Peyer's patch (tissue), 4 donors: ENCODE measurements around the gene SPEF2. TPM values are rescaled to one million over a fixed set of nuclear protein-coding genes. Genes with fewer than 3 reads are reported as not detected.

Experiments used
- DNase-seq, 3 donors: peaks; one replicate each; pipeline ENCODE4 v3.0.0-alpha.2; 2017 to 2019
- H3K27ac ChIP-seq, 4 donors: fragments of 200-600 bp; sonication (generic); one replicate each; pipeline ENCODE4 v1.5.1; 2016 to 2019
- H3K27me3 ChIP-seq, 2 donors: fragments of 200-600 bp; sonication (generic); one replicate each; pipeline ENCODE4 v1.5.1; 2019
- H3K36me3 ChIP-seq, 3 donors: fragments of 200-600 bp; sonication (generic); one replicate each; pipeline ENCODE4 v1.5.1; 2016 to 2019
- H3K4me1 ChIP-seq, 4 donors: fragments of 200-600 bp; sonication (generic); one replicate each; pipeline ENCODE4 v1.5.1; 2016 to 2019
- H3K4me3 ChIP-seq, 4 donors: fragments of 200-600 bp; sonication (generic); 1 replicate in 3 of 4; 2 replicates in 1 of 4; pipeline ENCODE4 v1.5.1; 2016 to 2019; ENCODE audit warnings: mild to moderate bottlenecking in 1 of 4
- H3K9me3 ChIP-seq, 4 donors: fragments of 200-600 bp; sonication (generic); one replicate each; pipeline ENCODE4 v1.5.1; 2016 to 2019; ENCODE audit warnings: mild to moderate bottlenecking in 1 of 4
- CTCF ChIP-seq, 6 experiments: fragments of 450-650 bp in 4 of 6; fragments of 200-600 bp in 2 of 6; sonication (generic) in 1 of 6; IDR thresholded peaks; one replicate each; pipeline ENCODE4 v1.5.1; 2017 to 2019; ENCODE audit warnings: antibody characterized with exemption in 6 of 6, mild to moderate bottlenecking in 3 of 6, moderate library complexity in 1 of 6
- POLR2A ChIP-seq, 2 donors: fragments of 450-650 bp; IDR thresholded peaks; one replicate each; pipeline ENCODE4 v1.5.1; 2017; ENCODE audit warnings: antibody characterized with exemption in 2 of 2, mild to moderate bottlenecking in 2 of 2, moderate library complexity in 2 of 2
- total RNA-seq, 4 donors: library from RNA; depleted of rRNA; stranded (reverse); fragments of >200 nt; gene quantifications; one replicate each; pipeline ENCODE4 v1.1.0, GENCODE V29; 2016

The SPEF2 gene
- total RNA-seq, 4 donors from 2014 or later = 2.5 to 8.8 (median 5.1) TPM

- no peak for TF ChIP-seq POLR2A (IDR thresholded peaks at IDR 0.05)
- TF ChIP-seq CTCF (IDR thresholded peaks at IDR 0.05) = no peak
- no peaks in the 10 kb centered on the region for H3K36me3 ChIP-seq
- DNase-seq = no peak
- H3K9me3 ChIP-seq = no peaks in the 10 kb centered on the region
- peaks cover 0 to 6% (median 0%) of the 10 kb centered on the region in 4 donors for H3K4me1 ChIP-seq
- no peak overlapping the region for H3K27ac ChIP-seq
- no peak overlapping the region for H3K4me3 ChIP-seq
- H3K27me3 ChIP-seq = no peaks in the 10 kb centered on the region
Observed at GRCh38 chr5:35622974-35623373, 5.3 kb downstream of the SPEF2 start.

GRCh38 chr5:35623991-35624390 is 6.3 kb downstream of the SPEF2 start:
- Histone ChIP-seq H3K36me3 (no peaks in the 10 kb centered on the region), H3K27ac (no peak overlapping the region), H3K9me3 (no peaks in the 10 kb centered on the region), H3K4me1 (no peaks in the 10 kb centered on the region), H3K4me3 (no peak overlapping the region), H3K27me3 (no peaks in the 10 kb centered on the region)
- DNase-seq = no peak
- TF ChIP-seq CTCF (IDR thresholded peaks at IDR 0.05) (no peak), POLR2A (IDR thresholded peaks at IDR 0.05) (no peak)

- H3K4me1 ChIP-seq = no peaks in the 10 kb centered on the region
- no peak overlapping the region for H3K4me3 ChIP-seq
- H3K9me3 ChIP-seq = no peaks in the 10 kb centered on the region
- TF ChIP-seq POLR2A (IDR thresholded peaks at IDR 0.05) (no peak), CTCF (IDR thresholded peaks at IDR 0.05) (no peak)
- no peaks in the 10 kb centered on the region for H3K27me3 ChIP-seq
- H3K27ac ChIP-seq = no peak overlapping the region
- no peak for DNase-seq
- peaks cover 0 to 8% (median 0%) of the 10 kb centered on the region in 3 donors for H3K36me3 ChIP-seq
Observed at GRCh38 chr5:35626108-35626507, 8.4 kb downstream of the SPEF2 start.

- DNase-seq = no peak
- H3K4me3 ChIP-seq = no peak overlapping the region
Observed at GRCh38 chr5:35626553-35626952, 8.9 kb downstream of the SPEF2 start.

GRCh38 chr5:35634326-35634725 is 16.7 kb downstream of the SPEF2 start:
- no peak overlapping the region for H3K4me3 ChIP-seq
- no peaks in the 10 kb centered on the region for H3K4me1 ChIP-seq
- H3K27ac ChIP-seq = no peak overlapping the region
- DNase-seq = no peak
- H3K9me3 ChIP-seq = peaks cover 0 to 14% (median 0%) of the 10 kb centered on the region in 4 donors
- H3K36me3 ChIP-seq = peaks cover 0 to 14% (median 0%) of the 10 kb centered on the region in 3 donors
- TF ChIP-seq CTCF (IDR thresholded peaks at IDR 0.05) = no peak
- no peak for TF ChIP-seq POLR2A (IDR thresholded peaks at IDR 0.05)
- no peaks in the 10 kb centered on the region for H3K27me3 ChIP-seq

More at GRCh38 chr5:35626553-35626952, 8.9 kb downstream of the SPEF2 start:
- Histone ChIP-seq H3K27ac (no peak overlapping the region), H3K36me3 (peaks cover 0 to 8% (median 0%) of the 10 kb centered on the region in 3 donors), H3K27me3 (no peaks in the 10 kb centered on the region), H3K9me3 (no peaks in the 10 kb centered on the region), H3K4me1 (no peaks in the 10 kb centered on the region)
- TF ChIP-seq CTCF (IDR thresholded peaks at IDR 0.05) (no peak), POLR2A (IDR thresholded peaks at IDR 0.05) (no peak)

- H3K4me3 ChIP-seq = no peak overlapping the region
- no peaks in the 10 kb centered on the region for H3K9me3 ChIP-seq
- no peaks in the 10 kb centered on the region for H3K4me1 ChIP-seq
- no peak for TF ChIP-seq POLR2A (IDR thresholded peaks at IDR 0.05)
- TF ChIP-seq CTCF (IDR thresholded peaks at IDR 0.05) = no peak
- no peaks in the 10 kb centered on the region for H3K36me3 ChIP-seq
- no peak overlapping the region for H3K27ac ChIP-seq
- no peaks in the 10 kb centered on the region for H3K27me3 ChIP-seq
- no peak for DNase-seq
Observed at GRCh38 chr5:35640623-35641022, 23.0 kb downstream of the SPEF2 start.
